ENCODE results near the gene PDE6A.
A peak's percentile ranks its signal among the peaks of the same experiment; 100 is the strongest.
"Not testable (repeated sequence)": the region's sequence is repeated elsewhere in the genome, so short reads cannot be mapped to it uniquely, and the experiment has no call there.

The PDE6A gene

DNA sequence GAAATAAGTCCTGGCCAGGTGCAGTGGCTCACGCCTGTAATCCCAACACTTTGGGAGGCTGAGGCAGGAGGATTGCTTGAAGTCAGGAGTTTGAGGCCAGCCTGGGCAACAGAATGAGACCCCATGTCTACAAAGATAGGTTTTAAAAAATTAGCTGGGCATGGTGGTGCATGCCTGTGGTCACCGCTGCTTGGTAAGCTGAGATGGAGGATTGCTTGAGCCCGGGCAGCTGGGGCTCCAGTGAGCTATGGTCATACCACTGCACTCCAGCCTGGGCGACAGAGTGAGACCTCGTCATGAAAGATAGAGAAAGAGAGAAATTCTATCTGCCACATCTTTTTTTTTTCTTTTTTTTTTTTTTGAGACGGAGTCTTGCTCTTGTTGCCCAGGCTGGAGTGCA is 86.1 kb downstream of the PDE6A start:
- not testable (repeated sequence) for DNase-seq

DNA sequence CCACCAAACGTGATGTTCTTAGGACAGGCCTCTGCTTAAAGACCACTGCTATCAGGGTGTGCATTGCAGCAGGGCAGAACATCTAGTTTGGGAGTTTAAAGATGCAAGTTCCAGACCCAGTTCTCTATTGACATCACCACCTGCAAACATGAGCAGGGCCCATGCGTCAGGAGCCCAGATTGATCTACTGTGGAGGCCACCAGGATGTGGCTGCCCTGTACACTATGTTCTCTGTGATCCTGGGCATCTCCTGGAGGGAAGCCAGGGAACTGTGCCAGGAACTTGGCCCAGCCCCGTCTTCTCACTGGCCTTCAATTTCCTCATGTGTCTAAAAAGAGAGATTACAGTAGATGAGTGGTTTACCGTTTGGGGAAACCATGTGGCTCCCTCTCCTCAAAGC is 87.1 kb downstream of the PDE6A start:
- no peak for DNase-seq

DNA sequence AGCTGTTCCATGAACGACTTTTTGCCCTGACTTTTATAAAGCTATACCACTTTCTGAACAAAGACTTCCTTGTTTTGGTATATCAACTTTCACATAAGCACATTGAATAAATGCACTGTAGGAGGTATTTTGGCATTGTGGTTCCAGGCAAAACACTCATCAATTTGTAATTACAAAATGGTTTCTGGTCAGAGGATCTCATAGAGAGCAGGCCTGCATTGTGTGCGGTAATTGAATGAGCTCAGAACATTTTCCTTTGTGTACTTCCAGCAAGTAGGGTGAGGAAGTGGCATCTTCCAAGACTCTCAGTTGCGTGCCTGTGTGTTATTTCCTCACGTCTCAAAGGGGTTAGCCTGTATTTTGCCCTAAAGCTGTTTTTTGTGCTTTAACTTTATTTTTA is 89.2 kb downstream of the PDE6A start:
- DNase-seq = no peak

DNA sequence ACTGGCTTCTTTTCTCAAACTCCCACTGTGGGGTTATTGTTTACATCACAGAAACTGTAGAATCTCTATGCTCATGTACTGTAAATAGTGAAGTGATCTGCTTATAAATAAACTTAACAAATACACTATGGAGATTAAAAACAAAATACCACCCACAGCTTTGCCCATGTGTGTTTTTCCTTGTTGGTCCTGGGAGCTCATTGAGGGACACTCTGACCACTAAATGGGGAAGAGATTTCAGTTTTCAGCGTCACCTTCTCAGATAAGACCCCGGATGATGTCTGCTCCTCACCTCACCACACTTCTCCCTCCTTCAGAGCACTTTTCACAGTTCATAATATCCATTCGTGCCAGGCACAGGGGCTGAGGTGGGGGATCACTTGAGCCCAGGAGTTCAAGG is 89.7 kb downstream of the PDE6A start:
- DNase-seq = no peak

DNA sequence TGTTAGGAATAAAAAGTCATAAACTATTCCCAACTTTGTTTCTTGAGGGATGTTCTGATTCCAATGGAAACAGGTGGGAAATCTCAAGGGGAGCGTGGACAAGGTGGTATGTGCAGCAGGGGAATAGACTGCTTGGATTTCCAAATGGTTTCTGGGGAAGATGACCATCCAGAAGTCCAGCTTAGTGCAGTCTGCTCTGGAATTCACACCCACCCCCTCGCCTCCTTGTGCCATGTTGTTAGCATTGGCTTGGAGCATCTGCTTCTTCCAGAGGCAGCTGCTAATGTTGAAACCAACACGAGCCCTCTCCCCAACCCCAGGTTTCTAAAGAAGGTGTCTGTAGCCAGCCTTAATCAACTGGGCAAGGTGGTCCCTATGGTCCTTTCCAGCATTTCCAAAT is 90.9 kb downstream of the PDE6A start:
- DNase-seq = no peak

DNA sequence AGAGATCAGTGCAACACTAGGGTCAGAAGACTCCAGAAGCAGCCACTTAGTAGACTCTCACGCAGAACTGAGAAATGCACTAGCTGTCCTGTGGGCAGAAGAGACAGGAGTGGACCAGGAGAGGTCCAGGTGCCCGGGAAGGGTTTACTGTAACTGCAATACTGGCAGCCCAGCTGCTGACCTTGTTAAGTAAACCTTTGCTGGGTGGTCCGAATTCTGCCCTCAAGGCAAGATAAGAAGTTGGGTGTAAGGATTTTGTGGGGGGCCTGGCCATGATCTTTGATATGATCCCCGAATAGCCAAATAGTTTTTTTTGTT is 91.3 kb downstream of the PDE6A start:
- no peak for DNase-seq

DNA sequence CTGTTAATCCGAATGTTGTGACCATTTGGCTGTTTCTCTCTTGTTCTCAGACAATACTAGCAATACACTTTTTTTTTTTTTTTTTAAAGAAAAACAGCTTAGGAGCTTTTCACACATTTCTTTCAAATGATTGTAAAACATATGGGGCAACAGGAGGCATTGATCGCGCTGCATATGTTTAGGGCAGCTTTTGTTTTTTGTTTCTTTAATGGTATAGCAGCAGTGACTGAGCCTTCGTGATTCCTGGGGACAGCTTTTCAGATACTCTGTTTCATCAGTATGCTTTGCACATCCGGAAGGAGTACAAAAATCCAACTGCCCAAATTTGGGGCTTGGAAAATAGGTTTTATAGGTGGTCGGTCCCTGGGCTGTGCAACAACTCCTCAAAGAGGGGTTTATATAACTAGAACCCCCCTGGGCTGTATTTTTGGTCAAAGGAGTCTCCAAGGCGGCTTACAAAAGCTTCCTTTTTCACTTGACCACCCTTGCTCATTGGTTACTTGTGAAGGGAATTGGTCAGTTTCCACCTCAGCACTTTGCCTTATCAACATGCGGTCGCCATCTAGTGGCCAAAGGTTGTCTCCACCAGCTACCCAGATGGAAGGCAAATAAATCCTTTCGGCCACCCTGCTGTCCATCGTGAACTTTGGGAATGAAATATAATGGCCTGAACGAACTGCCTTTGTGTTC is 91.8 kb downstream of the PDE6A start:
- peak; percentile 35 to 40 for DNase-seq

DNA sequence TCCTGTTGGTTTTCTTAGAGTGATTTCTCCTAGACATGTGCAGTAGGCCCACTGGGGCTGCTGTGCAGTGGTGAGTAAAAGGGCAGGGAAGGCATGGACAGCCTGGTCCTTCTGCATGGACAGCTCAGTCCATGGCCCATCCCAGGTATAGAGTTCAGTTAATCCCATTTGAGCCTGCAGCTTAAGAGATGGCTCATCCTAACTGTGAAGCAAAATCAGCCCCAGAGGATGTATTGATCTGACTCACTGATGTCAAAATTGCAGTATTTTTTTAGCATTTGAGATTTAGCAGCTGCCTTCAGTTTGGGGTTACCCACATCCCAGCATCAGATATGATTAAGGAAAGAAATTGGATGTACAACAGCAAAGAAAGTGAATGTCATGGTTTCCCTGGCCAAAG is 93.4 kb downstream of the PDE6A start:
- no peak for DNase-seq

DNA sequence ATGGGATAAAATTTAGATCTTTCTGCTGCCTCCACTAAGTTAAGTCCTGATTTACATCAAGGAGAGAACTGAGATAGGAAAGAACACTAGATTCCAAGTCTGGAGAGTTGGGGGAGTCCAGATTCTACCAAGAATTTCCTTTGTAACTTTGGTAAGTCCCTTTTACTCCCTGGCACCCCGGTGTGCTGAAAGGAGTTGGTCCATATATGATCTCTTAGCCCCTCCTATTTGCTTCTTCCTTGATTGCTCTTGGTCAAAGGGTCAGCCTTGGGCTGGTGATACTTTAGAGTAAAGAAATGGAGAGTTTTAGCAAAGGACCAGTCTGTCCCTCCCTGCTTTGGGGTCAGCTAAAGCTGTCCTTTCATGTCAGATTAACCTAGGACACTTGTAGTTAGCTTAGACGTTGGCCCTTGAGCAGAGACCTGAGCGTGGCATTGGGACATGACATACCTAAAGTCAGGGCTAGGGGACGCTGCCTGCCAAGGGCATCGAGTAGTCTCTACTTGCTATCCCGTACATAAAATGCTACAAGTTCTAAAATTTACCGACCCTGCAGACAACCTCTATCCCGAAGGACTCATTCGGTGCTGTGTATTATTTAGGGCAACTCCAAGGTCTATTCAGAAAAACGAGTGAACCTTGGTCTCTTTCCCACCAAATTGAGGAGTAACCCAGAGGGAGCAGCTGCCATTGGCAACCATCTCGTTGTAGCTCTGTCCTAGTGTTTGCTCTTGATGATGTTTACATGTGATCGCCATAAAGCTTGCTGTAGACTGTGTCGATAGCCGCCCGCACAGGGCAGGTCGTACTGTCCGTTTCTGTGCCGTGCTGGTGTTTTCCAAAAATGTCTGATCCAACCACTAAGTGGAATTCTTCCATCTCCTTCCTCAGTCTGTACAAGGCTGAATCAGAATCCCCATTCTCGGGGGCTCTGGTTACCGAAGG is 94.4 kb downstream of the PDE6A start:
- no peak for DNase-seq

DNA sequence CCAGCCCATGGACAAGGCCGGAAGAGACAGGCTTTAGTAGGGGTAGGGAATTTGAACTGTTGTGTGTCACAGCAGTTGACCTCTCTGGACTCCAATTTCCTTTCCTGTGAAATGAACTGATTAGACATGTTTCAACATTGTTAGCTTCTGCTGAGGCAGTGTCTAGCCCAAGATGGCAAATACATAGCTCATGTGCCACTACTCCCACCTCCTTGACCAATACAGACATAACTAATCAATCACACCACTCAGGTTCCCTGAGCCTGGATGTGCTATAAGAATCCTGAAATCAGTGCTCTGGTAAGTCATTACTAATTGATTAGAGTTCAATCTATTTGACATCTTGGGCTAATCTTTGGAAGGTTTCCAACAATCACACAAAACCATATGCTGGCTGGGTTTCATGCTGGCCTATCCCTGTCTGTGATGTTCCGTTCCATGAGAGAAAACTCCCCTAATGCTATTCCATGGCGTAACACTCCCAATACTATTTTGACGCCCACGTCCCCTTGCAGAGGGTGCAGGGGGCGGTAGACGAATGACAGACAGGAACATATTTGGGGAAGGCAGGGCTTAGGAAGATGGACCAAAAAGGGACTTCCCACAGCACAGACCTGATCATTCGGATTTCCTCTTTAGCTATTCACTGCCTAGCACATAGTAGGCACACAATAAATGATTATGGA is 95.2 kb downstream of the PDE6A start:
- no peak for DNase-seq

DNA sequence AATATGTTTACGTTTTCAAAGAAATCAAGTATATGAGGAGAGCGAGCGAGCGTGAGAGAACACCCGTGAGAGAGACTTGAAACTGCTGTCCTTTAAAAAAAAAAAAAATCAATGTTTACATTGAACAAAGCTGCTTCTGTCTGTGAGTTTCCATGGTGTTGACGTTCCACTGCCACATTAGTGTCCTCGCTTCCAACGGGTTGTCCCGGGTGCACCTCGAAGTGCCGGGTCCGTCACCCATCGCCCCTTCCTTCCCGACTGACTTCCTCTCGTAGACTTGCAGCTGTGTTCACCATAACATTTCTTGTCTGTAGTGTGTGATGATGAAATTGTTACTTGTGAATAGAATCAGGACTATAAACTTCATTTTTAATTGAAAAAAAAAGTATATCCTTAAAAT is 97.0 kb downstream of the PDE6A start:
- no peak for DNase-seq

DNA sequence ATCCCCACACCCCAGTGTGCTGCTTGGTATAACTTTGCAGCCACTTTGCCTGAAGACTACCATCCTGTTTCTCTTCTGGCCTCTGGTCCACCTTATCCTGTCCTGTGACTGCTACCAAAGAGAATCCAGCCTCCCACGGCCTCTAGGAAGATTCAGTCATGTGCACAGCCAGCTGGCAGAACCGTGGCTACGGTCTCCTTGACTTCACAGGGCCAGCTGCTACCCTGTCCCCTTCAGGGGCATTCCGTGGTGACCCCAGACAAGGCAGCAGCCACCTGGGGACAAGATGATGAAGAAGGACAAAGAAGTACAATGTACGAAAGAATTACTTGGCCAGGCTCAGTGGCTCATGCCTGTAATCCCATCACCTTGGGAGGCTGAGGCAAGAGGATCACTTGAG is 98.6 kb downstream of the PDE6A start:
- no peak for DNase-seq

DNA sequence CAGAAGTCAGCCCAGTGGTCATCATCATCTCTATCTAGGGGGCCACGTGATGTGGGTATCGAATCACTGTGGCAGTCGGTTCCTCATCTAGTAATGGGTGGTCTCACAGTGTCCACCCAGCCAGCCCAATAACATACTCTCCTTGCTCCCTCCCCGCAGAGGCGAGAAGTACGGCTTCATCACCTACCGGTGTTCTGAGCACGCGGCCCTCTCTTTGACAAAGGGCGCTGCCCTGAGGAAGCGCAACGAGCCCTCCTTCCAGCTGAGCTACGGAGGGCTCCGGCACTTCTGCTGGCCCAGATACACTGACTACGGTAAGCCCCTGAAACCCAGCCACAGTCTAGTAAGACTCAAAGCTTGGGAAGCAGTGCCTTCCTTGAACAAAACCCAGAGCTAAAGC is 99.0 kb downstream of the PDE6A start:
- DNase-seq = no peak

DNA sequence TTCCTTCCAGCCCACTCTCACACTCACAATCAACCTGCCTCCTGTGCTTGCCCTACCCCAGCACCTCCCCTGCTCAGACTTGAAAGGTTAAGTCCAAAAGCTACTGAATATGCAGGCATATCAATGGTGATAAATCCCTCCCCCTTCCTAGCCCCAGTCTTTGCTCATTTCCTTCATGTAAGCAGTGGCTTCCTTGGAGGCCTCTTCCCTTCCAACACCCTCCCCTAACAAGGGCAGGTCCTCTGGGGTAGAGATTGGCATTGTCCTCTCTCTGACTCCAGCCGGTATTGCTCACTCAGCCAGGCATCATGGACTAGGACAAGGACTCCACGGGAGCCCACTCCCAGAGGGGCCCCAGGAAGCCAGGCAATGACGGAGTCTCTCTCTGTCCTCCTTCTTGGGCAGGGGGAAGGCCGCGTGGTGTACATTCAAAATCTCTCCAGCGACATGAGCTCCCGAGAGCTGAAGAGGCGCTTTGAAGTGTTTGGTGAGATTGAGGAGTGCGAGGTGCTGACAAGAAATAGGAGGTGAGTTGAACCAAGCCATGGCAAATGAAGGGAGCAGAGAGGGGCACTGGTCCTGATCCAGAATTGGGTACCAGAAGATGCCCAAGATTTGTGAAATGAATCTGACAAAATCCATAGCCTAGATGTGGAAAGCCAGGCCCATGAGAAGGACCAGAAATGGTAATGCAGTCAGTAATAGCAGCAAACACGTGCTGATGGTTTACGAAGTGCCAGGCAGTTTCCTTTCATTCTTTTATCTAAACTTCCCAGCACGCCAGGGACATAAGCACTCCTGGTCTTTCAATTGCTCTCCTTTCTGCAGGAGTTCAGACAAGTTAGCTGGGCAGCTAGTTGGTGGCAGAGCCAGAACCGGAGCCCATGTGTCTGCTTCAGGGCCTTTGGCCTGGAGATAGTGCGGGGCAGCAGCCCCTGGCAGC is 102.5 kb downstream of the PDE6A start:
- no peak for DNase-seq

DNA sequence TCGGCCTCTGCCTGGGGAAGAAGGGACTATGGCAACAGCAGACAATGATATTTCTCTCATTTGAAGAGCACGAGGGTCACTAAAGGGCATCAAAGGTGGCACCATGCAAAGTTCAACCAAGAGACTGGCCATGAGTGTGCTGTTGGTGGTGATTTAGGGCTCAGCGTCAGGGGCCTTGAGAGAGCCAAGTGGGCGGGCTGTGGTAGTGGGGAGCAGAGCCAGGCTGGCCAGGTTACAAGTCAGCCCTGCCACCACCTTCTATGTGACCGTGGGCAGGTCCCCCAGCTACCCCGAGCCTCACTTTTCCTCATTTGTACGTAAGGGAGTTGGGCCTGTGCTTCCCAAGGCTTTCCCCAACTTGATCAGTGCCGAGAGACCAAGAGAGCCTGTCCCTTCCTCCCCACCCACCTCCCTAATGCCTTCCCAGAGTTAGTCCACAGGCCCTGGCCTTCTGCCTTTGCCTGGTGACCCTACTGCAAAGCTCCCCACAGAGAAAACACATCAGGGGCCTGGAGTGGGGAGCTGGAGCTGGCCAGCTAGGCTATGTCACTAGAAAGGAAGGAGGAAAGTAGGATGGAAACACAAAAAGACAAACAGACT is 104.3 kb downstream of the PDE6A start:
- DNase-seq = no peak

DNA sequence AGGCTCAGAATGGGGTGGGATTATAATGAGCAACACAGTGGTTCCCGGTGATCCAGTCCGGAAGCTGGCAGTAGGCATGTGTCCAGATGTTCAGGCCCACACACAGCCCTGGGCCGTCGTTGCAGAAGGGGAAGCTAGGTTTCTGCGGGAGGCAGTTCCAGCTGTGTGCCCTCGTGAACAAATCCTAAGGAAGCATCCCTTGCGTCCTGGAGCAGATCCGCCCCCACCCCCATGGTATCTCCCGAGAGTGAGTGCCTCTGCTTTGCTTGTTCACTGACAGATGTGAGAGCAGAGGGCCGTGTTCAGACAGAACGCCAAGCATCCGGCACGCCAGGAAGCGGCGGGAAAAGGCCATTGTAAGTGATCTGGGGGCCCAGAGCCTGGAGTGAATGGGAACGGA is 104.8 kb downstream of the PDE6A start:
- no peak for DNase-seq

DNA sequence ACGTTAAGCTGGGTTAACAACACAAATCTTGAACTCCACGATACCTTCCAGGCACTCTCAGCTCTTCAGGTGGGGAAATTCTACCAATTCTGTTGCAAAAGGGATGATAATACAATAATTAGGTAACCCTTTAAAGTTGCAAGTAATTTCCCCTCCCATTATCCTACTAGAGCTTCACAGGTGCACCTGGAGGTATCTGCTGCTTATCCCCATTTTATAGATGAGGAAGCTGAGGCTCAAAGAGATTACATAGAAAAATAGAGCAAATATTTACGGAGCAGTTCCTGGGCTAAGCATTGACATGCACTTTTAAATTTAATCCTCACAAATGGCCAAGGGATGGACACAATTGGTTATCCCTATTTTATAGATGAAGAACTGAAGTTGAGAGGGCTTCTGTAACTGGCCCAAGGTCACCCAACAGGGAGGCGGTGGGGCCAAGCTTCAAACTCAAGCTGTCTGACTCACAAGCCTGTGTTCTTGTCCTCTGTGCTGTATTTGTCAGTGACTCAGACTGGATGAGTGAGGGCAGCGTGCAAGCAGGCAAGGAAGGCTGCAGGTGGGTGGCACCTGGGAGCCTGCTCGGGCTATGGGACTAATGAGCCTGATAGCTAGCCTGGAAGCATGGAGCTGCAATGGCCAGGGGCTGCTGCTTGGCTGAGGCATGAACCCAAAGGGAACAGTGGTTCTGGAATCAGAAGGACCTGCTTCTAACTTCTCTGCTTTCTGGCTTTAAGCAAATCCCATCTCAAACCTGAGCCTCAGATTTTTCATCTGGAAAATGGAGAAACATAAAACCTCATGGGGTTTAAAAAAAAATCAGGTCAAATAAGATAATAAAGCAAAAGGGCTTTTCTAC is 105.5 kb downstream of the PDE6A start:
- DNase-seq = no peak

DNA sequence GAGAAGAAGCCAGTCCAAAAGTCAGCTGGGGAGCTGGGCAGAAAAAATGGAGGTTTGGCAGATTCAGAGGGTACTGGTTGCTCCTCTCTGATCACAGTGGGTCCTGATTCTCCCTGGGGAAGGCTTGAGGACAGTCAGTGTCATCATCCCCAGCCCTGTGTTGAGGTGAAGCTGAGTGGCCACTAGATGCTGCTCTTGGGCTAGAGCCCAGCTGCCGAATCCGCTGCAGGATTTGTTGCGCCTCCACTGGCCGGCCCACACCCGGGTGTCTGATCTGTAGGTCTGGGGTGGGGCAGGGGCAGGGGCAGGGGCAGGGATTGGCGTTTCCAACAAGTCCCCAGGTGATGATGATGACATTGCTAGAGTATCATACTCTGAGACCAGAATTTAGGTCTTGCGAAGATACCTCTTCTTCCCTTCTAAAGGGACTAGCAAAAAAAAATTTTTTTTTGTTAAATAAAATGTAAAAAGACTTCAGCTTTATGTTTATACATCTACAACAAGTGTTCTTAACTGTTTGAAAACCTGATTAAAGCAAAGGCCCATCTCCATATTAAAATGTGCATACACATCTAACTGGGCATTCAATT is 106.8 kb downstream of the PDE6A start:
- no peak for DNase-seq

DNA sequence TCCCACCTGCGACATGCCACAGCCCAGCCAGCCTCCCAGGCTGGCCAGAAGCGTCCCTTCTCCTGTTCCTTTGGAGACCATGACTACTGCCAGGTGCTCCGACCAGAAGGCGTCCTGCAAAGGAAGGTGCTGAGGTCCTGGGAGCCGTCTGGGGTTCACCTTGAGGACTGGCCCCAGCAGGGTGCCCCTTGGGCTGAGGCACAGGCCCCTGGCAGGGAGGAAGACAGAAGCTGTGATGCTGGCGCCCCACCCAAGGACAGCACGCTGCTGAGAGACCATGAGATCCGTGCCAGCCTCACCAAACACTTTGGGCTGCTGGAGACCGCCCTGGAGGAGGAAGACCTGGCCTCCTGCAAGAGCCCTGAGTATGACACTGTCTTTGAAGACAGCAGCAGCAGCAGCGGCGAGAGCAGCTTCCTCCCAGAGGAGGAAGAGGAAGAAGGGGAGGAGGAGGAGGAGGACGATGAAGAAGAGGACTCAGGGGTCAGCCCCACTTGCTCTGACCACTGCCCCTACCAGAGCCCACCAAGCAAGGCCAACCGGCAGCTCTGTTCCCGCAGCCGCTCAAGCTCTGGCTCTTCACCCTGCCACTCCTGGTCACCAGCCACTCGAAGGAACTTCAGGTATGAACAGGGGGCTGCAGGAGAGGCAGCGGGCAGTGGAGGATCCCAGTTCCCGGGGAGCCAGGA is 108.0 kb downstream of the PDE6A start:
- DNase-seq = no peak

DNA sequence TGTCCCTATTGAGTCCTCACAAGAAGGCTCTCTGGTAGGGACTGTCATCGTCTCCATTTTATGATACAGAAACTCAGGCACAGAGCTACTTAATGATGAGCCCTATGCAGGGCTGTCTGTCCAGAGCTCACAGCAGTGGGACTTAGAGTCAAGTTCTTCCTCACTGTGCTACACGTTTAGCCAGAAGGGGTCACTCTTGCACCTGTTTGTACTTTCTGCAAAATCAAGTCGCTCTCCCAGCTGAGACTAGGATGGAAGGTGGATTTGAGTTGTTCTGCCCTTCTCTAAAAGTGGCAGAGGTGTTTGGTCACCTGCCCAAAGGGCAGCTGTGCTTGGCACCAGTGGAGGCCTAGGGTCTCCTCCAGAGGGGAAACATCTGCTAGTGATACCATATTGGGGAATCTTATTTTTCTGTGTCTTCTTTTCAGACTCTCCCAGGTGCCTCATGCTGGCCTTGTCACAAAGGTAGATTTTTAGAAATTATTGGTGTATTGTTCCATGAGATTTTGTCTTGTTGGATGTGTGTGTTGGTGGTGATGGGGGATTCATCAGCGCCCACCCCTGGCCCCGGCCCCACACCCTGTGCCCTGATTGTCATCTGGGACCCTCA is 110.2 kb downstream of the PDE6A start:
- peak; percentile 48 to 49 for DNase-seq

Data from stimulated activated CD4-positive, alpha-beta T cell treated with anti-CD3 and anti-CD28 coated beads, Interleukin-2, amount 100 ng/mL, for 48 hours (primary cell).